ENCODE measurements around the gene SH3BP4. TPM values are rescaled to one million over a fixed set of nuclear protein-coding genes. Genes with fewer than 3 reads are reported as not detected.

SH3BP4 gene
- total RNA-seq, 1 donor from 2014 or later: 58.6 TPM

DNA sequence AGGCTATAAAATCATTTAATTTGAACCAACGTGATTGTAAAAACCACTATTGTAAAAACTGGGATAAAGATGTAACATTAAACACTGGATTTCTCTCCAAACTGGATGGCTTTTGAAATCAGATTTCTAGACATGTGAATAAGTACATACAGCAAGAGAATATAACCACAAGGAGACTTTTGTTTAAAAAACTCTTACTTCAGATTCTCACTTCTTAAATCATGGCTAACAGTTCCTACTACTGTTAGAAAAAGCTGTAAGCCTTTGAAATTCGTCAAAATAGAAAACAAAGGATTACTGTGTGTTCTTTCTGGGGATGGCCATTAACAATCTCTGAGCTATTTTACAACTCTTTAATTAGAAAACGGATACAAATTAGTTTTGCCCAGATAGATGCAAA lies 39.4 kb upstream of the SH3BP4 start:
- Mint-ChIP-seq H3K4me3 (ENCODE audit: unreplicated experiment) (no peak overlapping the region), H3K27ac (ENCODE audit: unreplicated experiment) (no peak overlapping the region), H3K4me1 (ENCODE audit: unreplicated experiment) (no peaks in the 10 kb centered on the region), H3K36me3 (ENCODE audit: low read depth, unreplicated experiment) (no peaks in the 10 kb centered on the region), H3K27me3 (ENCODE audit: unreplicated experiment) (no peaks in the 10 kb centered on the region), H3K9me3 (ENCODE audit: unreplicated experiment) (no peaks in the 10 kb centered on the region)
- no peak for DNase-seq (ENCODE audit: low spot score)
- TF ChIP-seq, protein P1, sequence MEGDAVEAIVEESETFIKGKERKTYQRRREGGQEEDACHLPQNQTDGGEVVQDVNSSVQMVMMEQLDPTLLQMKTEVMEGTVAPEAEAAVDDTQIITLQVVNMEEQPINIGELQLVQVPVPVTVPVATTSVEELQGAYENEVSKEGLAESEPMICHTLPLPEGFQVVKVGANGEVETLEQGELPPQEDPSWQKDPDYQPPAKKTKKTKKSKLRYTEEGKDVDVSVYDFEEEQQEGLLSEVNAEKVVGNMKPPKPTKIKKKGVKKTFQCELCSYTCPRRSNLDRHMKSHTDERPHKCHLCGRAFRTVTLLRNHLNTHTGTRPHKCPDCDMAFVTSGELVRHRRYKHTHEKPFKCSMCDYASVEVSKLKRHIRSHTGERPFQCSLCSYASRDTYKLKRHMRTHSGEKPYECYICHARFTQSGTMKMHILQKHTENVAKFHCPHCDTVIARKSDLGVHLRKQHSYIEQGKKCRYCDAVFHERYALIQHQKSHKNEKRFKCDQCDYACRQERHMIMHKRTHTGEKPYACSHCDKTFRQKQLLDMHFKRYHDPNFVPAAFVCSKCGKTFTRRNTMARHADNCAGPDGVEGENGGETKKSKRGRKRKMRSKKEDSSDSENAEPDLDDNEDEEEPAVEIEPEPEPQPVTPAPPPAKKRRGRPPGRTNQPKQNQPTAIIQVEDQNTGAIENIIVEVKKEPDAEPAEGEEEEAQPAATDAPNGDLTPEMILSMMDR (IDR thresholded peaks at IDR 0.05; ENCODE audit: unreplicated experiment): no peak

DNA sequence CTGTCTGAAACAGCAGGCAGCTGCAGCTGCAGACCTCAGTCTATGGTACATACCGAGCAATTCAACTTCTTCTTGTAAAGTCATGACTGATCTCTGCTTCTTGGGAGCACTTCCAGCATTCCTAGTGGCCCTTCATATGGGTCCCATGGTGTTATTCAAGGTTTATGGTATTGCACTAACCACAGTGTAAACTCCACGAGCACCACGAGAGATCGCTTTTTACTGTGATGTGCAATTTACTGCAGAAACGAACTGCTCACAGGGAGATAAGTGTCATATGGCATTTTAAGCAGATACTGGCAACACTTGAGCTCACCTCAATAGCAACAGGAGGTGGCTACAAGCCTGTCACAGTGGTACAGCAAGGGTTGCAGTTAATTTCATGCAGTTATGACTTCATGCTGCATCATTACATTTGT lies 38.6 kb upstream of the SH3BP4 start:
- no peaks in the 10 kb centered on the region for H3K27me3 Mint-ChIP-seq (ENCODE audit: unreplicated experiment)
- H3K4me3 Mint-ChIP-seq (ENCODE audit: unreplicated experiment): no peak overlapping the region
- no peaks in the 10 kb centered on the region for H3K36me3 Mint-ChIP-seq (ENCODE audit: low read depth, unreplicated experiment)
- no peak for DNase-seq (ENCODE audit: low spot score)
- H3K9me3 Mint-ChIP-seq (ENCODE audit: unreplicated experiment): no peaks in the 10 kb centered on the region
- no peaks in the 10 kb centered on the region for H3K4me1 Mint-ChIP-seq (ENCODE audit: unreplicated experiment)
- TF ChIP-seq, protein P1 (IDR thresholded peaks at IDR 0.05; ENCODE audit: unreplicated experiment): no peak
- no peak overlapping the region for H3K27ac Mint-ChIP-seq (ENCODE audit: unreplicated experiment)

DNA sequence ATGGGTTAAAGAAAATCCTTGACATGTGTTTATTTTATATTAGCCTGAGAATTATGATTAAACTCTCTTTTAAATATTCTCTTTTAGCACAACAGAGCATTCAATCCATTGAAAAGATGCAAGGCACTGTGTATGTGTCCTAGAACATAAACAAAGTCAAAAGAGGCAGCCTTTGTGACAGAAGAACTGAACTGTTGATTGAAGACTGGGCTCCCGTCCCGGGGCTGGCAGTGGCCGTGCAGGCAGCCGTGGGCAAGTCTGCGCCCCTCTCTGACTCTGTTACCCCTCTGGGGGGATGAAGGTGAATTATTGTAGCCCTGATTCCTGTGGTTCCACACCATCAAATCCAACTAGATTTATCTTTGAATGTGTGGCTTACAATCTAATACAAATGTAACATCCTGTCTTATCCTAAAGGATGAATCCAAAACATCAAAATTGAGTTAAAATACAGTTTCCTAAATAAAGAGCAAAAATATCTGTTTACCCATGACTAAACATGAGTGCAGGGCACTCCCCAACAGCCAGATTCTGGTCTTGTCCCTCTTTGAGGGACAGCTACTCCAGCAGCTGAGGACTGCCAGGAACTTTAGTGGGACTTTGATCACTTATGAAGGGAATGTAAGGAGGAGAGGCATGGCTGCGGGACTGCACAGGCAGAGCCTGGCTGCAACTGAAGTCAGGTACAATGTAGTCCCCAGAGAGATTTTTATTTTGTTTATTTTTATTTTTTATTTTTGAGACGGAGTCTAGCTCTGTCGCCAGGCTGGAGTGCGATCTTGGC lies 37.3 kb upstream of the SH3BP4 start:
- no peaks in the 10 kb centered on the region for H3K9me3 Mint-ChIP-seq (ENCODE audit: unreplicated experiment)
- no peaks in the 10 kb centered on the region for H3K27me3 Mint-ChIP-seq (ENCODE audit: unreplicated experiment)
- H3K4me3 Mint-ChIP-seq (ENCODE audit: unreplicated experiment): no peak overlapping the region
- no peak for DNase-seq (ENCODE audit: low spot score)
- H3K27ac Mint-ChIP-seq (ENCODE audit: unreplicated experiment): no peak overlapping the region
- no peaks in the 10 kb centered on the region for H3K36me3 Mint-ChIP-seq (ENCODE audit: low read depth, unreplicated experiment)
- no peaks in the 10 kb centered on the region for H3K4me1 Mint-ChIP-seq (ENCODE audit: unreplicated experiment)
- TF ChIP-seq, protein P1 (IDR thresholded peaks at IDR 0.05; ENCODE audit: unreplicated experiment): no peak

DNA sequence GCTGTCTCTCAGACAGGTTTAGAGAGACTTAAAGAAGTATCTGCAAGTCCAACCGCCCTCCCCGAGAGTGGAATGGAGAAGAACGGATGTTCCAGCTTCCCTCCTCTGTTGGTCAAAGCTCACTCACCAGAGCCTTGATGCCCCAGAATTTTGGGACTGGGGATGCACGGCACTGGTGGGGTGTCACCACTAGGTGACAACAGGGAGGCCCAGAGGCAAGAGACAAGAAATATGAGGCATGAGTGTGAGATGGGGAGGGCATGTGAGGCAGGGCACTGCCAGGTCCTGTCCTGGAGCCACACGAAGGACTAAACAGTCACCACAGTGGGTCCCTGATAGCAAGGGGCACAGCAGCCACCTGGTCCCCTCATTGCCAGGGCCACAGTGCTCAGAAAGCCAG lies 35.1 kb upstream of the SH3BP4 start:
- no peak overlapping the region for H3K4me3 Mint-ChIP-seq (ENCODE audit: unreplicated experiment)
- DNase-seq (ENCODE audit: low spot score): no peak
- TF ChIP-seq, protein P1 (IDR thresholded peaks at IDR 0.05; ENCODE audit: unreplicated experiment): no peak
- no peaks in the 10 kb centered on the region for H3K9me3 Mint-ChIP-seq (ENCODE audit: unreplicated experiment)
- H3K27ac Mint-ChIP-seq (ENCODE audit: unreplicated experiment): no peak overlapping the region
- H3K27me3 Mint-ChIP-seq (ENCODE audit: unreplicated experiment): no peaks in the 10 kb centered on the region
- no peaks in the 10 kb centered on the region for H3K36me3 Mint-ChIP-seq (ENCODE audit: low read depth, unreplicated experiment)
- H3K4me1 Mint-ChIP-seq (ENCODE audit: unreplicated experiment): no peaks in the 10 kb centered on the region

DNA sequence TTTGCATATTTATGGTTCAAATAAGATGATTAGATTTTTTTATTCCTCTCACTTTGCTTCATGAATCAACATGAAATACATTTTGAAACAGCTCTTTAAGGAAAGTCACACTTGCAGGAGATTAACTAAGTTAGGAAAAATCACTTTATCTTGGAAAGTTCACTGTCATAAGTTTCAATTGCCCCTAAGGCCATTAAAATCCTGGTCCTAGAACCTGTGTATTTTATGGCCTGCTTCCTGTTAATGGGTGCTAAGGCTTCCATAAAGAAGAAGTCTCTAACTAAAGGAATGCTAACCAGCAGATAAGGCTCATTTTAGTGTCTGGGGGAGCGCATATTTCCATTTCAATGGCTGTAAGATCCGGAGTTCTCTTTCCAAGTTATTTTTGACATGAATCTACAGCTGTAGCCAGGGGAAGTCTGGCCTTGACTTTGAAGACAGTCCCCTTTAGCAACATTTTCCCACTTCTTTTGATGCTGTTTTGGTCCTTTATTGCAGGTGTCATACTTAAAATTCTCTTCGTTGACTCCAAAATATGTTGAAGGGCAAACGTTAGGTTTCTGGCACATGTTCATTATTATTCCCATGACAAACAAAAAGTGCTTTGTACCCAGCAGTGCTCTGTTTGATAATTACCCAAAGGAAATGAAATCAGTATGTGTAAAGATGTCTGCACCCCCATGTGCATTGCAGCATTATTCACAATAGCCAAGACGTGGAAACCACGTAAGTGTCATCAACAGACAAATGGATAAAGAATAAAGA lies 34.4 kb upstream of the SH3BP4 start:
- H3K4me3 Mint-ChIP-seq (ENCODE audit: unreplicated experiment): no peak overlapping the region
- no peaks in the 10 kb centered on the region for H3K36me3 Mint-ChIP-seq (ENCODE audit: low read depth, unreplicated experiment)
- H3K27me3 Mint-ChIP-seq (ENCODE audit: unreplicated experiment): no peaks in the 10 kb centered on the region
- TF ChIP-seq, protein P1 (IDR thresholded peaks at IDR 0.05; ENCODE audit: unreplicated experiment): no peak
- H3K9me3 Mint-ChIP-seq (ENCODE audit: unreplicated experiment): no peaks in the 10 kb centered on the region
- DNase-seq (ENCODE audit: low spot score): no peak
- H3K4me1 Mint-ChIP-seq (ENCODE audit: unreplicated experiment): no peaks in the 10 kb centered on the region
- H3K27ac Mint-ChIP-seq (ENCODE audit: unreplicated experiment): no peak overlapping the region
